ENCODE results near the gene FLII.

FLII gene

GRCh38 chr17:18226284-18226945 is 32.1 kb downstream of the FLII start:
- H2BK15ac ChIP-seq (ENCODE audit: low read depth, poor library complexity, severe bottlenecking), result peak overlapping the region; percentile 50
- H3K27me3 ChIP-seq (ENCODE audit: control insufficient read depth in 1 of 2, insufficient read depth in 1 of 2, low read length in 2 of 2), result no peaks in the 10 kb centered on the region
- no peak overlapping the region for H3K27ac ChIP-seq (ENCODE audit: low read length, poor library complexity, severe bottlenecking)
- no peak overlapping the region for H4K91ac ChIP-seq (ENCODE audit: low read length)
- H4K8ac ChIP-seq (ENCODE audit: low read length), result no peak overlapping the region
- peaks cover 39% of the 10 kb centered on the region for H3K79me1 ChIP-seq (replicated peaks; ENCODE audit: low read length, poor library complexity, severe bottlenecking)
- no peak overlapping the region for H2BK5ac ChIP-seq (ENCODE audit: low read depth, low read length, poor library complexity, severe bottlenecking)
- peak overlapping the region; percentile 95 for H3K9ac ChIP-seq (ENCODE audit: low read length)
- H3K23ac ChIP-seq (ENCODE audit: low read length in 2 of 2), result no peak overlapping the region
- peak overlapping the region in 1 of 2 experiments; percentile 82 for H3K18ac ChIP-seq (ENCODE audit: low read depth in 1 of 2, low read length in 2 of 2)
- no peak overlapping the region for H2AK5ac ChIP-seq (ENCODE audit: low read length, severe bottlenecking)
- no peak overlapping the region for H2AFZ ChIP-seq (ENCODE audit: low read depth, low read length)
- H3K4ac ChIP-seq (ENCODE audit: low read depth in 1 of 2, low read length in 2 of 2), result peak overlapping the region in 1 of 2 experiments; percentile 75
- H2BK120ac ChIP-seq (ENCODE audit: low read depth, low read length), result no peak overlapping the region
- peak overlapping the region; percentile 77 to 98 for H3K4me3 ChIP-seq (ENCODE audit: insufficient read depth in 1 of 2, low read depth in 1 of 2, low read length in 2 of 2)
- no peak for DNase-seq
- 39% methylated on average over 8 of the region's 16 CpGs for WGBS
- peak overlapping the region in 1 of 2 experiments; percentile 15 for H2BK12ac ChIP-seq (ENCODE audit: low read length in 2 of 2)
- peaks cover 30% of the 10 kb centered on the region for H3K4me1 ChIP-seq (ENCODE audit: control insufficient read depth, insufficient read depth, low read depth, low read length)
- no peak overlapping the region for H3K14ac ChIP-seq (ENCODE audit: low read length in 2 of 2)
- H3K36me3 ChIP-seq (ENCODE audit: control insufficient read depth in 1 of 2, insufficient read depth in 2 of 2, low read depth in 1 of 2, low read length in 2 of 2), result peaks cover 0 to 11% of the 10 kb centered on the region in 2 experiments
- no peaks in the 10 kb centered on the region for H3K9me3 ChIP-seq (ENCODE audit: control insufficient read depth, low read length)
- peak overlapping the region; percentile 90 for H3K4me2 ChIP-seq (ENCODE audit: low read length, poor library complexity, severe bottlenecking)

- Histone ChIP-seq H3K18ac (ENCODE audit: low read depth in 1 of 2, low read length in 2 of 2) (peak overlapping the region; percentile 6 to 82), H2BK5ac (ENCODE audit: low read depth, low read length, poor library complexity, severe bottlenecking) (no peak overlapping the region), H3K23ac (ENCODE audit: low read length in 2 of 2) (peak overlapping the region in 1 of 2 experiments; percentile 54), H4K8ac (ENCODE audit: low read length) (no peak overlapping the region), H2BK15ac (ENCODE audit: low read depth, poor library complexity, severe bottlenecking) (peak overlapping the region; percentile 73), H2BK12ac (ENCODE audit: low read length in 2 of 2) (no peak overlapping the region), H3K4me3 (ENCODE audit: insufficient read depth in 1 of 2, low read depth in 1 of 2, low read length in 2 of 2) (peak overlapping the region; percentile 77 to 98), H2BK120ac (ENCODE audit: low read depth, low read length) (peak overlapping the region; percentile 90), H3K27me3 (ENCODE audit: control insufficient read depth in 1 of 2, insufficient read depth in 1 of 2, low read length in 2 of 2) (no peaks in the 10 kb centered on the region), H4K91ac (ENCODE audit: low read length) (no peak overlapping the region), H3K9me3 (ENCODE audit: control insufficient read depth, low read length) (no peaks in the 10 kb centered on the region), H3K4me1 (ENCODE audit: control insufficient read depth, insufficient read depth, low read depth, low read length) (peaks cover 33% of the 10 kb centered on the region), H2AFZ (ENCODE audit: low read depth, low read length) (peak overlapping the region; percentile 10), H3K9ac (ENCODE audit: low read length) (peak overlapping the region; percentile 95), H3K36me3 (ENCODE audit: control insufficient read depth in 1 of 2, insufficient read depth in 2 of 2, low read depth in 1 of 2, low read length in 2 of 2) (peaks cover 0 to 8% of the 10 kb centered on the region in 2 experiments), H3K14ac (ENCODE audit: low read length in 2 of 2) (peak overlapping the region in 1 of 2 experiments; percentile 2), H2AK5ac (ENCODE audit: low read length, severe bottlenecking) (no peak overlapping the region), H3K4ac (ENCODE audit: low read depth in 1 of 2, low read length in 2 of 2) (peak overlapping the region in 1 of 2 experiments; percentile 75), H3K79me1 (replicated peaks; ENCODE audit: low read length, poor library complexity, severe bottlenecking) (peaks cover 33% of the 10 kb centered on the region), H3K4me2 (ENCODE audit: low read length, poor library complexity, severe bottlenecking) (peak overlapping the region; percentile 90), H3K27ac (ENCODE audit: low read length, poor library complexity, severe bottlenecking) (no peak overlapping the region)
- WGBS, result 0% methylated on average over 25 of the region's 57 CpGs
- DNase-seq, result peak; percentile 35
These were observed 32.8 kb downstream of the FLII start for GRCh38 chr17:18225642-18226283.

- Histone ChIP-seq H2BK15ac (ENCODE audit: low read depth, poor library complexity, severe bottlenecking) (peak within 1 kb of the TSS; percentile 95), H3K79me1 (replicated peaks; ENCODE audit: low read length, poor library complexity, severe bottlenecking) (peaks cover 31% of the 10 kb centered on the region), H3K4me2 (ENCODE audit: low read length, poor library complexity, severe bottlenecking) (peak within 1 kb of the TSS; percentile 90), H4K8ac (ENCODE audit: low read length) (peak within 1 kb of the TSS; percentile 99), H2AK5ac (ENCODE audit: low read length, severe bottlenecking) (no peak within 1 kb of the TSS), H4K91ac (ENCODE audit: low read length) (peak within 1 kb of the TSS; percentile 88), H3K9me3 (ENCODE audit: control insufficient read depth, low read length) (no peaks in the 10 kb centered on the region), H2BK5ac (ENCODE audit: low read depth, low read length, poor library complexity, severe bottlenecking) (no peak within 1 kb of the TSS), H3K9ac (ENCODE audit: low read length) (peak within 1 kb of the TSS; percentile 95), H2BK120ac (ENCODE audit: low read depth, low read length) (peak within 1 kb of the TSS; percentile 90), H2AFZ (ENCODE audit: low read depth, low read length) (peak within 1 kb of the TSS; percentile 73), H3K4me1 (ENCODE audit: control insufficient read depth, insufficient read depth, low read depth, low read length) (peaks cover 34% of the 10 kb centered on the region), H3K18ac (ENCODE audit: low read depth in 1 of 2, low read length in 2 of 2) (peak within 1 kb of the TSS; percentile 72 to 83), H3K27me3 (ENCODE audit: control insufficient read depth in 1 of 2, insufficient read depth in 1 of 2, low read length in 2 of 2) (no peaks in the 10 kb centered on the region), H3K4me3 (ENCODE audit: insufficient read depth in 1 of 2, low read depth in 1 of 2, low read length in 2 of 2) (peak within 1 kb of the TSS; percentile 77 to 98), H2BK12ac (ENCODE audit: low read length in 2 of 2) (peak within 1 kb of the TSS; percentile 28 to 75), H3K27ac (ENCODE audit: low read length, poor library complexity, severe bottlenecking) (peak within 1 kb of the TSS; percentile 20), H3K36me3 (ENCODE audit: control insufficient read depth in 1 of 2, insufficient read depth in 2 of 2, low read depth in 1 of 2, low read length in 2 of 2) (peaks cover 0 to 5% of the 10 kb centered on the region in 2 experiments), H3K23ac (ENCODE audit: low read length in 2 of 2) (peak within 1 kb of the TSS in 1 of 2 experiments; percentile 54), H3K4ac (ENCODE audit: low read depth in 1 of 2, low read length in 2 of 2) (peak within 1 kb of the TSS; percentile 70 to 75), H3K14ac (ENCODE audit: low read length in 2 of 2) (peak within 1 kb of the TSS in 1 of 2 experiments; percentile 2)
- WGBS, result under 1% methylated on average over 53 of the region's 60 CpGs
- peak; percentile 93 for DNase-seq
These were observed 33.4 kb downstream of the FLII start, which contains the start of gene LLGL1 for GRCh38 chr17:18225121-18225641. Gene LLGL1 (plus strand): TSS chr17:18225635. CDS start chr17:18225683, 48 bp downstream.

Measured in mesenchymal stem cell (in vitro differentiated cells and primary cell).